ENCODE data around the gene ACYP1. TPM values are rescaled to one million over a fixed set of nuclear protein-coding genes. Genes with fewer than 3 reads are reported as not detected.

Gene ACYP1
- total and polyA plus RNA-seq, 2 of the 13 experiments (the other 11 are each of a cell fraction or from before 2014, with no cell fraction given): 9.7 to 22.4 TPM

- no peak for TF ChIP-seq ZSCAN29 (CRISPR knock-in tag; conservative IDR thresholded peaks at IDR 0.05)
- no peak for TF ChIP-seq TOE1 (CRISPR knock-in tag; IDR thresholded peaks at IDR 0.05)
- no peak for TF ChIP-seq ZNF275 (CRISPR knock-in tag; IDR thresholded peaks at IDR 0.05; ENCODE audit: borderline replicate concordance)
- no peak for TF ChIP-seq BATF2 (CRISPR knock-in tag; IDR thresholded peaks at IDR 0.05)
- TF ChIP-seq, protein P1, sequence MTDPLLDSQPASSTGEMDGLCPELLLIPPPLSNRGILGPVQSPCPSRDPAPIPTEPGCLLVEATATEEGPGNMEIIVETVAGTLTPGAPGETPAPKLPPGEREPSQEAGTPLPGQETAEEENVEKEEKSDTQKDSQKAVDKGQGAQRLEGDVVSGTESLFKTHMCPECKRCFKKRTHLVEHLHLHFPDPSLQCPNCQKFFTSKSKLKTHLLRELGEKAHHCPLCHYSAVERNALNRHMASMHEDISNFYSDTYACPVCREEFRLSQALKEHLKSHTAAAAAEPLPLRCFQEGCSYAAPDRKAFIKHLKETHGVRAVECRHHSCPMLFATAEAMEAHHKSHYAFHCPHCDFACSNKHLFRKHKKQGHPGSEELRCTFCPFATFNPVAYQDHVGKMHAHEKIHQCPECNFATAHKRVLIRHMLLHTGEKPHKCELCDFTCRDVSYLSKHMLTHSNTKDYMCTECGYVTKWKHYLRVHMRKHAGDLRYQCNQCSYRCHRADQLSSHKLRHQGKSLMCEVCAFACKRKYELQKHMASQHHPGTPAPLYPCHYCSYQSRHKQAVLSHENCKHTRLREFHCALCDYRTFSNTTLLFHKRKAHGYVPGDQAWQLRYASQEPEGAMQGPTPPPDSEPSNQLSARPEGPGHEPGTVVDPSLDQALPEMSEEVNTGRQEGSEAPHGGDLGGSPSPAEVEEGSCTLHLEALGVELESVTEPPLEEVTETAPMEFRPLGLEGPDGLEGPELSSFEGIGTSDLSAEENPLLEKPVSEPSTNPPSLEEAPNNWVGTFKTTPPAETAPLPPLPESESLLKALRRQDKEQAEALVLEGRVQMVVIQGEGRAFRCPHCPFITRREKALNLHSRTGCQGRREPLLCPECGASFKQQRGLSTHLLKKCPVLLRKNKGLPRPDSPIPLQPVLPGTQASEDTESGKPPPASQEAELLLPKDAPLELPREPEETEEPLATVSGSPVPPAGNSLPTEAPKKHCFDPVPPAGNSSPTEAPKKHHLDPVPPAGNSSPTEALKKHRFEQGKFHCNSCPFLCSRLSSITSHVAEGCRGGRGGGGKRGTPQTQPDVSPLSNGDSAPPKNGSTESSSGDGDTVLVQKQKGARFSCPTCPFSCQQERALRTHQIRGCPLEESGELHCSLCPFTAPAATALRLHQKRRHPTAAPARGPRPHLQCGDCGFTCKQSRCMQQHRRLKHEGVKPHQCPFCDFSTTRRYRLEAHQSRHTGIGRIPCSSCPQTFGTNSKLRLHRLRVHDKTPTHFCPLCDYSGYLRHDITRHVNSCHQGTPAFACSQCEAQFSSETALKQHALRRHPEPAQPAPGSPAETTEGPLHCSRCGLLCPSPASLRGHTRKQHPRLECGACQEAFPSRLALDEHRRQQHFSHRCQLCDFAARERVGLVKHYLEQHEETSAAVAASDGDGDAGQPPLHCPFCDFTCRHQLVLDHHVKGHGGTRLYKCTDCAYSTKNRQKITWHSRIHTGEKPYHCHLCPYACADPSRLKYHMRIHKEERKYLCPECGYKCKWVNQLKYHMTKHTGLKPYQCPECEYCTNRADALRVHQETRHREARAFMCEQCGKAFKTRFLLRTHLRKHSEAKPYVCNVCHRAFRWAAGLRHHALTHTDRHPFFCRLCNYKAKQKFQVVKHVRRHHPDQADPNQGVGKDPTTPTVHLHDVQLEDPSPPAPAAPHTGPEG (CRISPR knock-in tag; IDR thresholded peaks at IDR 0.05): no peak
- TF ChIP-seq, protein P2, sequence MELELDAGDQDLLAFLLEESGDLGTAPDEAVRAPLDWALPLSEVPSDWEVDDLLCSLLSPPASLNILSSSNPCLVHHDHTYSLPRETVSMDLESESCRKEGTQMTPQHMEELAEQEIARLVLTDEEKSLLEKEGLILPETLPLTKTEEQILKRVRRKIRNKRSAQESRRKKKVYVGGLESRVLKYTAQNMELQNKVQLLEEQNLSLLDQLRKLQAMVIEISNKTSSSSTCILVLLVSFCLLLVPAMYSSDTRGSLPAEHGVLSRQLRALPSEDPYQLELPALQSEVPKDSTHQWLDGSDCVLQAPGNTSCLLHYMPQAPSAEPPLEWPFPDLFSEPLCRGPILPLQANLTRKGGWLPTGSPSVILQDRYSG (CRISPR knock-in tag; IDR thresholded peaks at IDR 0.05): no peak
- 0 out of 2 replicates have a peak, but pooled peaks have one; percentile 30 for TF ChIP-seq ZNF430 (CRISPR knock-in tag; IDR thresholded peaks at IDR 0.05)
- TF ChIP-seq PCBP2 (optimal IDR thresholded peaks at IDR 0.05; ENCODE audit: low read depth, low read length, poor library complexity, severe bottlenecking): no peak
- no peak for TF ChIP-seq ZNF788 (CRISPR knock-in tag; IDR thresholded peaks at IDR 0.05; ENCODE audit: borderline replicate concordance)
- TF ChIP-seq KLF11 (CRISPR knock-in tag; IDR thresholded peaks at IDR 0.05): no peak
- no peak for TF ChIP-seq ZNF256 (CRISPR knock-in tag; conservative IDR thresholded peaks at IDR 0.05)
- no peak for TF ChIP-seq ZHX1 (CRISPR knock-in tag; IDR thresholded peaks at IDR 0.05; ENCODE audit: low read depth)
- no peak for TF ChIP-seq KLF13 (CRISPR knock-in tag; IDR thresholded peaks at IDR 0.05)
- no peak for TF ChIP-seq HHEX (CRISPR knock-in tag; IDR thresholded peaks at IDR 0.05)
- no peak for TF ChIP-seq MXI1 (IDR thresholded peaks at IDR 0.05; ENCODE audit: borderline replicate concordance, low read depth, low read length)
- TF ChIP-seq HOXA7 (CRISPR knock-in tag; IDR thresholded peaks at IDR 0.05): no peak
- no peak for TF ChIP-seq SMAD3 (CRISPR knock-in tag; IDR thresholded peaks at IDR 0.05)
- TF ChIP-seq RXRB (CRISPR knock-in tag; IDR thresholded peaks at IDR 0.05; ENCODE audit: borderline replicate concordance): no peak
Observed at GRCh38 chr14:75003250-75004027, 60.4 kb downstream of the ACYP1 start (continued).

Measured in HepG2 (cell line).